IPS-18c (cell line): ENCODE measurements around the gene TMEM108.

Experiments
- H3K4me3 ChIP-seq: 2 replicates; pipeline ENCODE4 v1.7.0; 2013; ENCODE audit warnings: low read depth, mild to moderate bottlenecking, low read length, moderate library complexity; ENCODE audit not compliant: insufficient read depth
- H3K9me3 ChIP-seq: one replicate; pipeline ENCODE4 v1.6.1; 2013; ENCODE audit warnings: mild to moderate bottlenecking, low read length, moderate library complexity; ENCODE audit not compliant: control insufficient read depth, insufficient read depth

The TMEM108 gene

GRCh38 chr3:133393204-133393603 lies 355.0 kb downstream of the TMEM108 start:
- H3K9me3 ChIP-seq, result no peaks in the 10 kb centered on the region

GRCh38 chr3:133393691-133394474 lies 355.7 kb downstream of the TMEM108 start:
- Histone ChIP-seq H3K9me3 (no peaks in the 10 kb centered on the region), H3K4me3 (no peak overlapping the region)

More at GRCh38 chr3:133393204-133393603, 355.0 kb downstream of the TMEM108 start:
- no peak overlapping the region for H3K4me3 ChIP-seq

DNA sequence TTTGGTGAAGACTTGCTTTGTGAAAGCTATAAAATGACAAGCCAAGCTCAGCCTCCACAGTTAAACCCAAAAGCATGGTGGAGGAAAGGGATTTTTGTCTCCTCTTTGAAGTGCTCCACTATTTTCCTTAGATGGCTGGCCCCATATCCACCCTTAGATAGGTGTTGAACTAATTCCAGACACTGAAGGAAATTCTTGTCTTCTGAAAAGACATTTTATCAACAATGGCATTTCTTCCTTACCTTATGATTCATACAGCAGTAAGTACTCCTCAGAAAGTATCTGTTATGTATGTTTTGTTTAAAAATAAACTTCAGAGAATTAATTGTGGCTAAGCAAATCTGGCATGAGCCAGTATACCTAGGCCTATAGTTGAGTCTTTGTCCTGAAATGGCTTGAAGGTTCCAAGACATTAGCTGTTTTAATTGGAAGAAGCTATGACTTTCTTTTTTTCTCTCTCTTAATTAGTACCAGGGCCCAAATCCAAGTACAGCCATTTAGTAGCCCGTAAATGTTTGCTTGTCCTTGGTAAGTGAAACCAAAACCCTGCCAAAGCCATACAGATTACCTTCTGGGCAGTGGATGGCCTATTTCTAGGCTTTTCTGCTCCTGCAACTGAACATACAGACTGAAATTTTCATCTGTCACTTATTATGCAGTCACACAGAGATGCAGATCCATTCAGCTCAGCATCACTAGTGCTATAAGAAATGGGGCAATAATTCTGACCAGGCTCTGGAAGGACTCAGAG lies 356.5 kb downstream of the TMEM108 start:
- Histone ChIP-seq H3K4me3 (no peak overlapping the region), H3K9me3 (no peaks in the 10 kb centered on the region)

GRCh38 chr3:133396906-133397305 lies 358.7 kb downstream of the TMEM108 start:
- Histone ChIP-seq H3K4me3 (no peak overlapping the region), H3K9me3 (no peaks in the 10 kb centered on the region)

- no peak within 1 kb of the TSS for H3K4me3 ChIP-seq
- no peaks in the 10 kb centered on the region for H3K9me3 ChIP-seq
Measured at GRCh38 chr3:133400006-133400515, 361.9 kb downstream of the TMEM108 start, which contains the start of gene BFSP2. BFSP2 (plus strand) TSS chr3:133400056; CDS start chr3:133400084, 28 bp downstream.

GRCh38 chr3:133401374-133402135 lies 363.4 kb downstream of the TMEM108 start:
- H3K9me3 ChIP-seq, result no peaks in the 10 kb centered on the region

GRCh38 chr3:133404920-133405319 lies 366.7 kb downstream of the TMEM108 start:
- Histone ChIP-seq H3K9me3 (no peaks in the 10 kb centered on the region), H3K4me3 (no peak overlapping the region)

More at GRCh38 chr3:133401374-133402135, 363.4 kb downstream of the TMEM108 start:
- no peak overlapping the region for H3K4me3 ChIP-seq

DNA sequence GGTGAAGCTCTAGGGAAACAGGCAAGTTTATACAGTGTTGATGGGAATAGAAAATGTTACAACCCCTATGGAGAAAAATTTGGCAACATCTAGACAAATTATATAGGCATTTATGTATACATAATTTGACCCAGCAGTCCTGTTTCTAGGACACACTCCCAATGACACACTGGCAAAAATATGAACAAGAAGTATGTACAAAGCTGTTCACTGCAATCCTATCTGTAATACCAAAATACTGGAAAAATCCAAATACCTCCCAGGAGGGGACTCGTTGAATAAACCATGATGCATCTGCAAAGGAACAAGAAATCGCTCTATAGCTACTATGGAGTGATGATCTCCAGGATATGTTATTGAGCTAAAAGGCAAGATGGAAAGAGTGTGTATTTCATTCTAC lies 370.2 kb downstream of the TMEM108 start:
- Histone ChIP-seq H3K4me3 (no peak overlapping the region), H3K9me3 (no peaks in the 10 kb centered on the region)

- Histone ChIP-seq H3K9me3 (no peaks in the 10 kb centered on the region), H3K4me3 (no peak overlapping the region)
Measured at GRCh38 chr3:133408961-133409360, 370.8 kb downstream of the TMEM108 start.

GRCh38 chr3:133410191-133410892 lies 372.2 kb downstream of the TMEM108 start:
- Histone ChIP-seq H3K9me3 (no peaks in the 10 kb centered on the region), H3K4me3 (no peak overlapping the region)

DNA sequence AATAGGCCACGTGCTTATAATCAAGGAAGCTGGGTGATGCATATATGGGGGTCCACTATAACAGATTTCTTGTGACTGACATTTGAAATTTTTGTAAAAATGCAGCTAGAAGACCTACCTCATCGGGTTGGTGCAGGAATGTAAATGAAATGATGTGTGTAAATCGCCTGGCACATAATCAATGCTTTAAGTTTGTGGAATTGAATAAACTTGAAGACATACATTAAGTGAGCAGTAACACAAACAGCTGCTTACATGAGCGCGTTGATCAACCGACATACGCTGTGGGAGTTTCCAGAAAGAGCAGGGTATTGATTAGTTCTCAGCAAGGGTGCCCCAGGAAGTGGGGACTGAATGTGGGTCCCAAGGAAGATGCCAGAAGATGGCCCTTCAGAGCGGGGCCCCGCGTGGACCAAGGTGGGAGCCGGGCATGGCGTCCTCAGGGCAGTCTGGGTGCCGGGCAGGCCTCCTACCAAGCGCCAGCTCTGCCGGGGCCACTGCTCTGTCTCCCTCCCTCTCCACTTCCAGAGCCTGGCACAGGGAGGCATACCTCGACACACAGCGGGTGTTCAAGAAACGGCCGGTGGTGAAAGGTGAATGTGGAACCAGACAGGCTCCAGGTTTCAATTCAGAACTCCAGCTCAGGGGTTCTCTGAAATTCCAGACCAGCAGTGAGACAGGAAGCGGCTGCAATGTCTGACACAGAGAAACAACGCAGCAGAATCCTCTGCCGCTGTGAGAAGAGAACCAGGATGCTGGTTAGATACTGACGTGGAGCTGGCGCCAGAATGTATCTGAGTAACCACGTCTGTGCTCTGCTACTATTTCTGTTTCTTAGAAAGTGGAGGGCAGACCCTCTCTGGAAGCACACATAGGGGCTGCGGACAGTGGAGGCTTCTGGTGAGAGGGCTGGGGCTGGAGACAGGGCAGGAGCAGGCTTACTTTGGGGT lies 374.3 kb downstream of the TMEM108 start:
- Histone ChIP-seq H3K9me3 (peaks cover 2% of the 10 kb centered on the region), H3K4me3 (no peak overlapping the region)

- no peak overlapping the region for H3K4me3 ChIP-seq
Measured at GRCh38 chr3:133413161-133414020, 375.2 kb downstream of the TMEM108 start.

DNA sequence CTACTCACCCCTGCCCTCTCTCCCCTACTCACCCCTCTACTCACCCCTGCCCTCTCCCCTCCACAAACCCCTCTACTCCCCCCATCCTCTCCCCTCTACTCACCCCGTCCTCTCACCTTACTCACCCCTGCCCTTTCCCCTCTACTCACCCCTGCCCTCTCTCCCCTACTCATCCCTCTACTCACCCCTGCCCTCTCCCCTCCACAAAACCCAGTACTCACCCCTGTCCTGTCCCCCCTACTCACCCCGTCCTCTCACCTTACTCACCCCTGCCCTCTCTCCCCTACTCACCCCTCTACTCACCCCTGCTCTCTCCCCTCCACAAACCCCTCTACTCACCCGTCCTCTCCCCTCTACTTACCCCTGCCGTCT lies 375.8 kb downstream of the TMEM108 start:
- no peak overlapping the region for H3K4me3 ChIP-seq
- peaks cover 2% of the 10 kb centered on the region for H3K9me3 ChIP-seq

More at GRCh38 chr3:133413161-133414020, 375.2 kb downstream of the TMEM108 start:
- peaks cover 2% of the 10 kb centered on the region for H3K9me3 ChIP-seq

- peaks cover 2% of the 10 kb centered on the region for H3K9me3 ChIP-seq
- no peak overlapping the region for H3K4me3 ChIP-seq
Measured at GRCh38 chr3:133418361-133418760, 380.2 kb downstream of the TMEM108 start.
